ENCODE measurements around the gene TMEM184B.

DNA sequence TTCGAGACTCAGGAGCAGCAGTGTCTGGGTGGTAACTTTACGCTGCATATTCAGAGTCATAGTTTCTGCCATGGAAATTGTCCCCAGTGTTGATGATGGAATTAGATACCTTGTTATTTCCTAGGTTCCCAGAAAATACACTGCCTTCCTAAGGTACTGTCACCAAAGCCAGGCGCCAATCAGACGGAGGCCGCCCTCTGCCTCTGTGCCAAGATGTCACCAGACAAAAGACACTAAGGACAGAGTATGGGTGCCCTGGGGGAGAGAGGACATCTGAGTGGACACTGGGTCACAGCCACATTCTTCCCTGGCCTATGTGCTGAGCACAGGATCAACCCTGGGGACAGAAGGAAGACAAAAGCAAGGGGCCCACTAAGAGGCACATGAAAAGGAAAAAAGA lies 102.3 kb downstream of the TMEM184B start:
- no peak for TF ChIP-seq POLR2A (IDR thresholded peaks at IDR 0.05)
- TF ChIP-seq, protein P1, sequence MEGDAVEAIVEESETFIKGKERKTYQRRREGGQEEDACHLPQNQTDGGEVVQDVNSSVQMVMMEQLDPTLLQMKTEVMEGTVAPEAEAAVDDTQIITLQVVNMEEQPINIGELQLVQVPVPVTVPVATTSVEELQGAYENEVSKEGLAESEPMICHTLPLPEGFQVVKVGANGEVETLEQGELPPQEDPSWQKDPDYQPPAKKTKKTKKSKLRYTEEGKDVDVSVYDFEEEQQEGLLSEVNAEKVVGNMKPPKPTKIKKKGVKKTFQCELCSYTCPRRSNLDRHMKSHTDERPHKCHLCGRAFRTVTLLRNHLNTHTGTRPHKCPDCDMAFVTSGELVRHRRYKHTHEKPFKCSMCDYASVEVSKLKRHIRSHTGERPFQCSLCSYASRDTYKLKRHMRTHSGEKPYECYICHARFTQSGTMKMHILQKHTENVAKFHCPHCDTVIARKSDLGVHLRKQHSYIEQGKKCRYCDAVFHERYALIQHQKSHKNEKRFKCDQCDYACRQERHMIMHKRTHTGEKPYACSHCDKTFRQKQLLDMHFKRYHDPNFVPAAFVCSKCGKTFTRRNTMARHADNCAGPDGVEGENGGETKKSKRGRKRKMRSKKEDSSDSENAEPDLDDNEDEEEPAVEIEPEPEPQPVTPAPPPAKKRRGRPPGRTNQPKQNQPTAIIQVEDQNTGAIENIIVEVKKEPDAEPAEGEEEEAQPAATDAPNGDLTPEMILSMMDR (IDR thresholded peaks at IDR 0.05), result no peak

Data from stomach (tissue), 4 donors.